Stimulated activated CD4-positive, alpha-beta T cell treated with anti-CD3 and anti-CD28 coated beads, Interleukin-15, amount 100 ng/mL, for 1 hour (primary cell): ENCODE data around the gene SLFN12L.
A peak's percentile ranks its signal among the peaks of the same experiment; 100 is the strongest.
"Not testable (repeated sequence)": the region's sequence is repeated elsewhere in the genome, so short reads cannot be mapped to it uniquely, and the experiment has no call there.

Experiments used
- DNase-seq, 2 donors: peaks; one replicate each; pipeline ENCODE4 v3.0.0-alpha.2; 2020; ENCODE audit warnings: low read depth in 1 of 2, low spot score in 1 of 2

Gene SLFN12L

GRCh38 chr17:35498448-35499178 lies 38.9 kb downstream of the SLFN12L start:
- DNase-seq = no peak

- no peak for DNase-seq
Observed at GRCh38 chr17:35496451-35497290, 40.8 kb downstream of the SLFN12L start.

GRCh38 chr17:35493040-35493439 lies 44.4 kb downstream of the SLFN12L start:
- DNase-seq = no peak

- no peak for DNase-seq
Observed at GRCh38 chr17:35491417-35491816, 46.1 kb downstream of the SLFN12L start.

GRCh38 chr17:35489944-35490343 lies 47.5 kb downstream of the SLFN12L start:
- no peak for DNase-seq

GRCh38 chr17:35488991-35489390 lies 48.5 kb downstream of the SLFN12L start:
- DNase-seq = no peak

- DNase-seq = peak; percentile 53 to 71
Observed at GRCh38 chr17:35486920-35487732, 50.4 kb downstream of the SLFN12L start.

GRCh38 chr17:35479271-35479670 lies 58.2 kb downstream of the SLFN12L start:
- DNase-seq = no peak

- no peak for DNase-seq
Observed at GRCh38 chr17:35477248-35477647, 60.2 kb downstream of the SLFN12L start.

GRCh38 chr17:35476283-35476820 lies 61.1 kb downstream of the SLFN12L start:
- no peak for DNase-seq

- DNase-seq = no peak
Observed at GRCh38 chr17:35468475-35468874, 69.0 kb downstream of the SLFN12L start.

GRCh38 chr17:35467824-35468223 lies 69.7 kb downstream of the SLFN12L start:
- DNase-seq = no peak

GRCh38 chr17:35460354-35460851 lies 77.1 kb downstream of the SLFN12L start:
- DNase-seq = peak in 1 of 2 donors; percentile 10

GRCh38 chr17:35454035-35454434 lies 83.4 kb downstream of the SLFN12L start:
- not testable (repeated sequence) for DNase-seq

GRCh38 chr17:35453171-35453570 lies 84.3 kb downstream of the SLFN12L start:
- DNase-seq = no peak

- no peak for DNase-seq
Observed at GRCh38 chr17:35449371-35449931, 88.0 kb downstream of the SLFN12L start.

- DNase-seq = no peak
Observed at GRCh38 chr17:35448899-35449227, 88.6 kb downstream of the SLFN12L start.

- DNase-seq = peak; percentile 64 to 78
Observed at GRCh38 chr17:35448214-35448898, 89.1 kb downstream of the SLFN12L start, which contains the start of gene SLFN13. Gene SLFN13 (minus strand): TSS chr17:35448766. CDS start chr17:35445680, 3,086 bp downstream.

- DNase-seq = no peak
Observed at GRCh38 chr17:35447499-35447898, 90.0 kb downstream of the SLFN12L start.

- no peak for DNase-seq
Observed at GRCh38 chr17:35438433-35438832, 99.0 kb downstream of the SLFN12L start.
